Osteoblast (primary cell): ENCODE data around the gene FOXN3. TPM values are rescaled to one million over a fixed set of nuclear protein-coding genes. Genes with fewer than 3 reads are reported as not detected.

ENCODE experiments used
- DNase-seq: peaks from one replicate; pipeline ENCODE4 v3.0.0; 2011; ENCODE audit warnings: low spot score, mixed read lengths; ENCODE audit not compliant: insufficient read length; ENCODE audit errors: missing footprints
- H2AFZ ChIP-seq: 2 replicates; pipeline ENCODE4 v1.6.0; 2011; ENCODE audit warnings: mild to moderate bottlenecking, low read length
- H3K27ac ChIP-seq: 2 replicates; pipeline ENCODE4 v1.5.1; 2011; ENCODE audit warnings: mild to moderate bottlenecking, low read depth, low read length, moderate library complexity
- H3K27me3 ChIP-seq: 2 replicates; pipeline ENCODE4 v1.6.0; 2012; ENCODE audit warnings: mild to moderate bottlenecking, control low read depth, inconsistent platforms, low read length, moderate library complexity; ENCODE audit not compliant: insufficient read depth
- H3K36me3 ChIP-seq: 2 replicates; pipeline ENCODE4 v1.5.1; 2011; ENCODE audit warnings: mild to moderate bottlenecking, low read length, control low read depth, moderate library complexity; ENCODE audit not compliant: insufficient read depth
- H3K4me1 ChIP-seq: 2 replicates; pipeline ENCODE4 v1.5.1; 2011; ENCODE audit warnings: mild to moderate bottlenecking, low read length, control low read depth, moderate library complexity; ENCODE audit not compliant: insufficient read depth
- H3K4me2 ChIP-seq: 2 replicates; pipeline ENCODE4 v1.6.0; 2011; ENCODE audit warnings: mild to moderate bottlenecking, low read length; ENCODE audit not compliant: insufficient read depth
- H3K4me3 ChIP-seq: fragments of 200-600 bp; sonication (generic); 3 replicates; pipeline ENCODE4 v1.5.1; 2012; ENCODE audit warnings: mild to moderate bottlenecking, low read length, inconsistent platforms; ENCODE audit not compliant: insufficient read depth
- H3K79me2 ChIP-seq: 2 replicates; pipeline ENCODE4 v1.6.0; 2012; ENCODE audit warnings: mild to moderate bottlenecking, low read length, control low read depth, inconsistent platforms; ENCODE audit not compliant: insufficient read depth
- H3K9me3 ChIP-seq: 2 replicates; pipeline ENCODE4 v1.5.1; 2011; ENCODE audit warnings: low read depth, low read length, control low read depth
- H4K20me1 ChIP-seq: 2 replicates; pipeline ENCODE4 v1.6.0; 2012; ENCODE audit warnings: mild to moderate bottlenecking, low read length, control low read depth; ENCODE audit not compliant: insufficient read depth
- total RNA-seq: library from RNA; depleted of rRNA; stranded (reverse); fragments of >200 nt; gene quantifications from 2 replicates; pipeline ENCODE4 v1.2.3, GENCODE V29; 2012
- TF ChIP-seq, protein P1 (sequence below): IDR thresholded peaks from 2 replicates; pipeline ENCODE4 v1.5.1; 2011; ENCODE audit warnings: mild to moderate bottlenecking, low read depth, low read length, moderate library complexity; ENCODE audit errors: extremely low read depth

Gene FOXN3
- total RNA-seq, 1 donor = 49.9 TPM

DNA sequence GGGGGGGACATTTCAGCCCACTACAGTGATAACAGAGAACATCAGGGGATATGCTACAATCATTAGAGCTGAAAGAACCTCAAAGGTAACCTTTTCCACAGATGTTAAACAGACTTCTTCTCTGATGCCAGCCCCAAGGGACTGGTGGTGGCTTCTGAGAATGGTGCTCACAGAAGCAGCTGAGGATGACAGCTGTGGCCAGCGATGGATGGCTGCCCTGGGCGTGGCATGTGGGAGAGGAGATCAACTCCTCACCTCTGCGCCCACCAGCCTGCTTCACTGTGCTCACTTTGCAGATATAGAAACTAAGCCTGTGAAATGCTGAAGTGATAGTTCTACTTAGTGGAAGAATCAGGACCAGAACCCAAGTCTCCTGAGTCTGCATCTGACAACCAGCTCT is 33.0 kb downstream of the FOXN3 start:
- Histone ChIP-seq H2AFZ (no peak overlapping the region), H4K20me1 (peaks cover 17% of the 10 kb centered on the region), H3K4me1 (no peaks in the 10 kb centered on the region), H3K27me3 (no peaks in the 10 kb centered on the region), H3K79me2 (peaks cover 11% of the 10 kb centered on the region), H3K36me3 (no peaks in the 10 kb centered on the region), H3K4me3 (no peak overlapping the region), H3K27ac (no peak overlapping the region), H3K4me2 (no peak overlapping the region), H3K9me3 (no peaks in the 10 kb centered on the region)
- TF ChIP-seq, protein P1, sequence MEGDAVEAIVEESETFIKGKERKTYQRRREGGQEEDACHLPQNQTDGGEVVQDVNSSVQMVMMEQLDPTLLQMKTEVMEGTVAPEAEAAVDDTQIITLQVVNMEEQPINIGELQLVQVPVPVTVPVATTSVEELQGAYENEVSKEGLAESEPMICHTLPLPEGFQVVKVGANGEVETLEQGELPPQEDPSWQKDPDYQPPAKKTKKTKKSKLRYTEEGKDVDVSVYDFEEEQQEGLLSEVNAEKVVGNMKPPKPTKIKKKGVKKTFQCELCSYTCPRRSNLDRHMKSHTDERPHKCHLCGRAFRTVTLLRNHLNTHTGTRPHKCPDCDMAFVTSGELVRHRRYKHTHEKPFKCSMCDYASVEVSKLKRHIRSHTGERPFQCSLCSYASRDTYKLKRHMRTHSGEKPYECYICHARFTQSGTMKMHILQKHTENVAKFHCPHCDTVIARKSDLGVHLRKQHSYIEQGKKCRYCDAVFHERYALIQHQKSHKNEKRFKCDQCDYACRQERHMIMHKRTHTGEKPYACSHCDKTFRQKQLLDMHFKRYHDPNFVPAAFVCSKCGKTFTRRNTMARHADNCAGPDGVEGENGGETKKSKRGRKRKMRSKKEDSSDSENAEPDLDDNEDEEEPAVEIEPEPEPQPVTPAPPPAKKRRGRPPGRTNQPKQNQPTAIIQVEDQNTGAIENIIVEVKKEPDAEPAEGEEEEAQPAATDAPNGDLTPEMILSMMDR = no peak
- DNase-seq = no peak

DNA sequence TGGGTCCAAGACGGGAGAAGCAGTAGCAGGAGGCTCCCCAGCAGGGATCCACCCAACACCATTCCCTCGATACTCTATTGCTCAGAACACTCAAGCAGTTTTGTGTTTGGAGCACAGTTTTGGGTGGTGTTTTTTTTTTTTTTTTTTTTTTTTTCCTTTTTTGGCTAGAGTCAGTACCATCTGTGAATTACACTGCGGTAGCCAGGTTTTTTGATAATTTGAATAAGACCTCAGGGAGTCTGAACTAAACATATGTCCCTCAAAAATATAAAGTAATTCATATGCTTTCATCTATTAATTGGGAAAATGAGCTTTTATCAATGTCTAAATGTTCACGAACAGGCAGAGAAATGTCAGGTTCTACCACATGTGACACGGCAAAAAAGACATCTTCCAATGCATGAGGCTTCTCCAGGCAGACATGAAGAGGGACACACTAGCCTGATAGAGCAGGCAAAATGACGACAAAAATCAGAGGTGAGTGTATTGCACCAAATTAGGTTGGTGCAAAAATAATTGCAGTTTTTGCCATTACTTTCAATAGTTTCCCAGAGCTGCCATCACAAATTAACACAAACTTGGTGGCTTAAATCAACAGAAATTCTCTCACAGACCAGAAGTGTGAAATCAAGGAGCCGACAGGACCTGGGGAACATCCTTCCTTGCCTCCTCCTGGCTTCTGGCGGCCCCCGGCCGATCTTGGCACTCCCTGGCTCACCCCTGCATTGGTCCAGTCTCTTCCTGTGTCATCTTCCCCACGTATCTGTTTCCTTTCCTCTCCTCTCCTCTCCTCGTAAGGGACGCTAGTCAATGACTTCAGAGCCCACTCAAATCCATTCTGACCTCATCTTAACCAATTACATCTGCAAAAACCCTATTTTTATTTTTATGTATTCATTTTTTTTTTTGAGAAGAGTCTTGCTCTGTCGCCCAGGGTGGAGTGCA is 33.9 kb downstream of the FOXN3 start:
- H3K4me2 ChIP-seq = no peak overlapping the region

DNA sequence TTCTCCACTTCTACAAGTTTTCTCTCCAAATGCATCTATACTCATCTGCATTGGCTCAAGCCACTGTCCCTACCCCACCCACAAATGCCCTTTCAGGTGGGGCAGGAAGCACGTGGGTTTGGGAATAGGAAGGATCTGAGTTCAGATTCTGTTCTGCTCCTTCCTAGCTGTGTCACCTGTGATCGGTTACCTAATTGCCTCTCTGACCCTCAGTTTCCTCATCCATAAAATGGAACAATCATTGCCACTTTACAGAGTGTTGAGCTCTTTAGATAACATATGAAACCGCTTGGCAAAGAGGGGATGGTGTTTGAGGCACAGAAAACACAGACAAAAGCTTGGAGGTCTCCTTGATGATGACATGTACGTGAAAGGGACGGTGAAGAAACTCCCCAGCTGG is 34.5 kb downstream of the FOXN3 start:
- Histone ChIP-seq H3K4me1 (peaks cover 6% of the 10 kb centered on the region), H3K9me3 (no peaks in the 10 kb centered on the region), H3K79me2 (peaks cover 5% of the 10 kb centered on the region), H3K27me3 (no peaks in the 10 kb centered on the region), H2AFZ (no peak overlapping the region), H3K36me3 (no peaks in the 10 kb centered on the region), H3K4me2 (no peak overlapping the region), H3K4me3 (no peak overlapping the region), H4K20me1 (peaks cover 23% of the 10 kb centered on the region), H3K27ac (no peak overlapping the region)
- no peak for DNase-seq
- TF ChIP-seq, protein P1 = no peak

More for the DNA sequence above, 33.9 kb downstream of the FOXN3 start:
- H3K27me3 ChIP-seq = no peaks in the 10 kb centered on the region
- H3K27ac ChIP-seq = no peak overlapping the region
- H3K4me3 ChIP-seq = no peak overlapping the region
- H3K9me3 ChIP-seq = no peaks in the 10 kb centered on the region
- H2AFZ ChIP-seq = no peak overlapping the region
- no peak for DNase-seq
- peaks cover 2% of the 10 kb centered on the region for H3K4me1 ChIP-seq
- no peaks in the 10 kb centered on the region for H3K36me3 ChIP-seq
- TF ChIP-seq, protein P1 = no peak
- peaks cover 6% of the 10 kb centered on the region for H3K79me2 ChIP-seq
- H4K20me1 ChIP-seq = peaks cover 20% of the 10 kb centered on the region
